H1 (cell line): ENCODE results near the gene COL26A1. TPM values are rescaled to one million over a fixed set of nuclear protein-coding genes. Genes with fewer than 3 reads are reported as not detected.

Source experiments
- ASH2L ChIP-seq: fragments of 200-600, 300-600 bp; sonication (generic); IDR thresholded peaks from one replicate; pipeline ENCODE4 v1.7.1; 2017; ENCODE audit warnings: low read length
- CREB1 ChIP-seq: IDR thresholded peaks from 2 replicates; pipeline ENCODE4 v1.6.1; 2012; ENCODE audit warnings: inconsistent platforms
- CTBP2 ChIP-seq: IDR thresholded peaks from 2 replicates; pipeline ENCODE4 v1.7.0; 2011; ENCODE audit warnings: borderline replicate concordance, mild to moderate bottlenecking, moderate library complexity, mixed read lengths, low read length; ENCODE audit not compliant: insufficient read depth, insufficient read length
- GTF2F1 ChIP-seq: IDR thresholded peaks from 2 replicates; pipeline ENCODE4 v1.6.1; 2012; ENCODE audit warnings: low read depth, low read length, improper control_type of control experiment, borderline replicate concordance
- KDM4A ChIP-seq: IDR thresholded peaks from one replicate; pipeline ENCODE4 v1.7.1; 2012; ENCODE audit warnings: low read depth, mild to moderate bottlenecking, moderate library complexity, low read length, inconsistent platforms; ENCODE audit not compliant: severe bottlenecking
- POLR2A ChIP-seq, 2 experiments: IDR thresholded peaks; 1 replicate in 1 of 2; 2 replicates in 1 of 2; pipeline ENCODE4 v1.6.1; 2011; ENCODE audit warnings: low read depth in 2 of 2, low read length in 2 of 2, mild to moderate bottlenecking in 2 of 2; ENCODE audit errors: control extremely low read depth in 1 of 2
- RAD21 ChIP-seq, 2 experiments: IDR thresholded peaks in 1 of 2; conservative IDR thresholded peaks in 1 of 2; 2 replicates each; pipeline ENCODE4 v1.6.1; 2011; ENCODE audit warnings: low read depth in 2 of 2, low read length in 2 of 2, improper control_type of control experiment in 1 of 2, inconsistent platforms in 1 of 2, mild to moderate bottlenecking in 1 of 2, moderate library complexity in 1 of 2
- RBBP5 ChIP-seq: IDR thresholded peaks from 2 replicates; pipeline ENCODE4 v1.7.1; 2012; ENCODE audit warnings: low read depth, mild to moderate bottlenecking, inconsistent platforms, low read length, moderate library complexity, borderline replicate concordance
- RFX5 ChIP-seq: IDR thresholded peaks from 2 replicates; pipeline ENCODE4 v1.6.1; 2011; ENCODE audit warnings: low read depth, low read length, improper control_type of control experiment, borderline replicate concordance
- SIRT6 ChIP-seq: IDR thresholded peaks from one replicate; pipeline ENCODE4 v1.7.1; 2012; ENCODE audit warnings: low read length, inconsistent platforms
- SIX5 ChIP-seq: IDR thresholded peaks from 2 replicates; pipeline ENCODE4 v1.6.1; 2011; ENCODE audit warnings: mild to moderate bottlenecking, low read depth, low read length
- SP4 ChIP-seq: IDR thresholded peaks from 2 replicates; pipeline ENCODE4 v1.6.1; 2012; ENCODE audit warnings: low read length, inconsistent platforms
- TAF7 ChIP-seq: optimal IDR thresholded peaks from 2 replicates; pipeline ENCODE3; 2011; ENCODE audit warnings: low read depth, mild to moderate bottlenecking, inconsistent platforms, low read length, moderate library complexity, borderline replicate concordance
- TBP ChIP-seq: IDR thresholded peaks from 2 replicates; pipeline ENCODE4 v1.6.1; 2011; ENCODE audit warnings: low read depth, low read length, improper control_type of control experiment
- polyA plus RNA-seq, 7 experiments: library from polyadenylated mRNA; depleted of rRNA in 3 of 7; stranded (reverse) in 5 of 7; unstranded in 2 of 7; fragments of >200 nt in 5 of 7; fragments of 200-250 nt in 2 of 7; gene quantifications; 1 replicate in 5 of 7; 2 replicates in 1 of 7; 4 replicates in 1 of 7; pipeline versions ENCODE4 v1.2.1 to v1.2.3, GENCODE V29; 2011 to 2013; ENCODE audit warnings: missing spikeins in 2 of 7, mixed read lengths in 2 of 7
- total RNA-seq: library from RNA; stranded (reverse); fragmentation: NEBNext Ultra II Directional; extraction: Animal tissue kit (Norgen Biotek cat#: 25700); gene quantifications from 2 replicates; pipeline ENCODE4 v1.2.1, GENCODE V29; 2021
- TF ChIP-seq, protein P1 (sequence below): IDR thresholded peaks from 2 replicates; pipeline ENCODE4 v1.6.1; 2012; ENCODE audit warnings: low read length, inconsistent platforms
- TF ChIP-seq, protein P2 (sequence below): IDR thresholded peaks from 2 replicates; pipeline ENCODE4 v1.6.1; 2011; ENCODE audit warnings: low read length, improper control_type of control experiment
- TF ChIP-seq, protein P3 (sequence below): IDR thresholded peaks from 2 replicates; pipeline ENCODE4 v1.6.1; 2012; ENCODE audit warnings: inconsistent platforms

Gene COL26A1
- total and polyA plus RNA-seq, 2 of the 8 experiments (the other 6 are each of a cell fraction or from before 2014, with no cell fraction given): 51.1 to 68.8 TPM

DNA sequence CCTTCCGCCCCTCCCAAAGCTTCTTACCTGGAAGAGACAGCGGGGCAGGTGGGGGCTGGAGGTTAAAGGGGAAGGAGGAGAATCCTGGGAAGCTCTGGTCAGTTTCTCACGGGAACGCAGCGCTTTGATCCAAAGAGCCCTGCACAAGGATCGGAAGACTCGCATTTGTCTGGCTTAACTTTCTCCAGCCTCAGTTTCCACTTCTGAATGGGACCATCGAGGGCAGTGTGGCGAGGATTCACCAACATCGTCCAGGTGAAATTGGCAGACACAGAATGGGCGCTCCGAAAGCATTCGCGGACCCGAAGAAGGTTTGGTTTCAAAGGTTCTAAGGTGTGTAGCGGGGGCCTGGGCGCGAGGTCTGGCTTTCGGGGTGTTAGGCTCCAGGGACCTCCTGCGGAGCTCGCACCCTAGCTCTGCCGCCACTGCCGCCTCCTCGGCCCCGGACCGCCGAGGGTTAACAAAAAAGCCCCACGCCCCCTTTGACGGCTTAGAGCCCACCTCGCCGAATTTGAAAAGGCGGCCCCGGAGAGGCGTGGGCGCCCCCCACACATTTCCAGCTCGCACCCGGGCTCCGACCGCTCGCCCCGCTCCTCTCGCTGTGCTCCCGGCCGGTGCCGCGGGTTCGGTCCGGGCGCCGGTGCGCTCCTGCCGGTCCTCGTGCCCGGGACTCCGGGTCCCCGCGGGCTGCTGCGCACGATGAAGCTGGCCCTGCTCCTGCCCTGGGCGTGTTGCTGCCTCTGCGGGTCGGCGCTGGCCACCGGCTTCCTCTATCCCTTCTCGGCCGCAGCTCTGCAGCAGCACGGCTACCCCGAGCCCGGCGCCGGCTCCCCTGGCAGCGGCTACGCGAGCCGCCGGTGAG is at the start of gene COL26A1 (continued):
- TF ChIP-seq, protein P1, sequence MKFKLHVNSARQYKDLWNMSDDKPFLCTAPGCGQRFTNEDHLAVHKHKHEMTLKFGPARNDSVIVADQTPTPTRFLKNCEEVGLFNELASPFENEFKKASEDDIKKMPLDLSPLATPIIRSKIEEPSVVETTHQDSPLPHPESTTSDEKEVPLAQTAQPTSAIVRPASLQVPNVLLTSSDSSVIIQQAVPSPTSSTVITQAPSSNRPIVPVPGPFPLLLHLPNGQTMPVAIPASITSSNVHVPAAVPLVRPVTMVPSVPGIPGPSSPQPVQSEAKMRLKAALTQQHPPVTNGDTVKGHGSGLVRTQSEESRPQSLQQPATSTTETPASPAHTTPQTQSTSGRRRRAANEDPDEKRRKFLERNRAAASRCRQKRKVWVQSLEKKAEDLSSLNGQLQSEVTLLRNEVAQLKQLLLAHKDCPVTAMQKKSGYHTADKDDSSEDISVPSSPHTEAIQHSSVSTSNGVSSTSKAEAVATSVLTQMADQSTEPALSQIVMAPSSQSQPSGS: no peak
- TF ChIP-seq CREB1 (no peak), CTBP2 (no peak), SP4 (no peak), TBP (peak; percentile 26; the same call in 1 of the 2 replicates), KDM4A (peak; percentile 41), RAD21 (IDR thresholded peaks at IDR 0.05 in 1 of 2, conservative IDR thresholded peaks at IDR 0.05 in 1 of 2; ENCODE audit: low read depth in 2 of 2, low read length in 2 of 2) (no peak), SIRT6 (no peak), RBBP5 (0 out of 2 replicates have a peak, but pooled peaks have one; percentile 50), GTF2F1 (no peak), POLR2A (IDR thresholded peaks at IDR 0.05; ENCODE audit: control extremely low read depth in 1 of 2, low read depth in 2 of 2, low read length in 2 of 2) (peak in 1 of 2 experiments; percentile 39; a peak in 2 of 3 replicates), ASH2L (no peak), RFX5 (no peak), TAF7 (peak; percentile 37), SIX5 (no peak)
- TF ChIP-seq, protein P2, sequence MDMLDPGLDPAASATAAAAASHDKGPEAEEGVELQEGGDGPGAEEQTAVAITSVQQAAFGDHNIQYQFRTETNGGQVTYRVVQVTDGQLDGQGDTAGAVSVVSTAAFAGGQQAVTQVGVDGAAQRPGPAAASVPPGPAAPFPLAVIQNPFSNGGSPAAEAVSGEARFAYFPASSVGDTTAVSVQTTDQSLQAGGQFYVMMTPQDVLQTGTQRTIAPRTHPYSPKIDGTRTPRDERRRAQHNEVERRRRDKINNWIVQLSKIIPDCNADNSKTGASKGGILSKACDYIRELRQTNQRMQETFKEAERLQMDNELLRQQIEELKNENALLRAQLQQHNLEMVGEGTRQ: no peak
- TF ChIP-seq, protein P3, sequence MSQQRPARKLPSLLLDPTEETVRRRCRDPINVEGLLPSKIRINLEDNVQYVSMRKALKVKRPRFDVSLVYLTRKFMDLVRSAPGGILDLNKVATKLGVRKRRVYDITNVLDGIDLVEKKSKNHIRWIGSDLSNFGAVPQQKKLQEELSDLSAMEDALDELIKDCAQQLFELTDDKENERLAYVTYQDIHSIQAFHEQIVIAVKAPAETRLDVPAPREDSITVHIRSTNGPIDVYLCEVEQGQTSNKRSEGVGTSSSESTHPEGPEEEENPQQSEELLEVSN: peak; percentile 60; the same call in 1 of the 2 replicates
